Endothelial cell of umbilical vein (primary cell): ENCODE data around the gene ZNF174. TPM values are rescaled to one million over a fixed set of nuclear protein-coding genes. Genes with fewer than 3 reads are reported as not detected.

Source experiments
- BruUV-seq: library from RNA; stranded (reverse); fragments of 400-500 nt; replicated peaks from 2 replicates; lab custom pipeline; 2021; lab: Mats Ljungman, UMichigan
- CTCF ChIA-PET: fragments of 300-600, 350-600 bp; sonication (Branson Sonifier 250); formaldehyde crosslinking; loops from one replicate; lab custom pipeline; 2021; ENCODE audit warnings: antibody characterized with exemption, inconsistent platforms; lab: Charles Lee
- POLR2A ChIA-PET: fragments of 300-600, 350-600 bp; sonication (Branson Sonifier 250); formaldehyde crosslinking; loops from one replicate; lab custom pipeline; 2021; ENCODE audit warnings: antibody characterized with exemption, inconsistent platforms; lab: Charles Lee
- DNase-seq: peaks from one replicate; pipeline ENCODE4 v3.0.0-alpha.2; 2011; ENCODE audit warnings: low read depth, low spot score
- FAIRE-seq: peaks from 2 replicates; lab custom pipeline; 2011; peaks lifted over from hg19 to GRCh38; lab: Jason Lieb, UNC
- H2AFZ ChIP-seq: 2 replicates; pipeline ENCODE4 v1.6.0; 2012; ENCODE audit warnings: low read depth, low read length, control low read depth, inconsistent platforms
- H3K27ac ChIP-seq: 2 replicates; pipeline ENCODE4 v1.5.1; 2011; ENCODE audit warnings: low read depth, mild to moderate bottlenecking, control low read depth, low read length, moderate library complexity; ENCODE audit not compliant: insufficient read depth
- H3K27me3 ChIP-seq, 2 experiments: 2 replicates each; pipeline versions ENCODE4 v1.6.0 to v1.6.1; 2011; ENCODE audit warnings: low read length in 2 of 2, mixed read lengths in 1 of 2; ENCODE audit not compliant: control insufficient read depth in 2 of 2, insufficient read depth in 2 of 2
- H3K36me3 ChIP-seq, 2 experiments: 2 replicates in 1 of 2; 3 replicates in 1 of 2; pipeline ENCODE4 v1.5.1; 2011; ENCODE audit warnings: low read length in 2 of 2, mild to moderate bottlenecking in 1 of 2, moderate library complexity in 1 of 2; ENCODE audit not compliant: control insufficient read depth in 2 of 2, insufficient read depth in 2 of 2; ENCODE audit errors: extremely low read depth in 1 of 2
- H3K4me1 ChIP-seq: 3 replicates; pipeline ENCODE4 v1.5.1; 2011; ENCODE audit warnings: mild to moderate bottlenecking, low read length; ENCODE audit not compliant: control insufficient read depth, insufficient read depth; ENCODE audit errors: extremely low read depth
- H3K4me2 ChIP-seq: 2 replicates; pipeline ENCODE4 v1.6.1; 2011; ENCODE audit warnings: low read length, control low read depth, mixed read lengths; ENCODE audit not compliant: insufficient read depth
- H3K4me3 ChIP-seq, 3 experiments: fragments of 200-600 bp in 1 of 3; sonication (generic), shearing (Covaris generic) in 1 of 3; replicated peaks in 1 of 3; 2 replicates each; pipeline ENCODE4 v1.5.1; 2011 to 2016; ENCODE audit warnings: control low read depth in 3 of 3, low read length in 3 of 3, mild to moderate bottlenecking in 2 of 3, inconsistent platforms in 1 of 3, low read depth in 1 of 3, moderate library complexity in 1 of 3; ENCODE audit not compliant: insufficient read depth in 1 of 3
- H3K79me2 ChIP-seq: 2 replicates; pipeline ENCODE4 v1.6.0; 2012; ENCODE audit warnings: low read length, inconsistent platforms; ENCODE audit not compliant: control insufficient read depth, insufficient read depth
- H3K9ac ChIP-seq: replicated peaks from 2 replicates; pipeline ENCODE3; 2011; ENCODE audit warnings: low read length, control low read depth; ENCODE audit not compliant: insufficient read depth; ENCODE audit errors: extremely low read depth
- H3K9me1 ChIP-seq: replicated peaks from 3 replicates; pipeline ENCODE4 v1.6.0; 2011; ENCODE audit warnings: mild to moderate bottlenecking, low read length; ENCODE audit not compliant: control insufficient read depth, insufficient read depth; ENCODE audit errors: extremely low read depth
- H3K9me3 ChIP-seq: replicated peaks from 2 replicates; pipeline ENCODE4 v1.5.1; 2012; ENCODE audit warnings: low read length, inconsistent platforms; ENCODE audit not compliant: control insufficient read depth, insufficient read depth
- H4K20me1 ChIP-seq: replicated peaks from 2 replicates; pipeline ENCODE3; 2011; ENCODE audit warnings: mild to moderate bottlenecking, low read length; ENCODE audit not compliant: control insufficient read depth, insufficient read depth; ENCODE audit errors: extremely low read depth
- CTCF ChIP-seq, 2 donors: IDR thresholded peaks; 1 replicate in 1 of 2; 2 replicates in 1 of 2; pipeline ENCODE4 v1.5.1; 2011; ENCODE audit warnings: low read length in 2 of 2, mild to moderate bottlenecking in 2 of 2, moderate library complexity in 2 of 2, control low read depth in 1 of 2, inconsistent platforms in 1 of 2, low read depth in 1 of 2; ENCODE audit not compliant: insufficient read depth in 1 of 2; ENCODE audit errors: extremely low read depth in 1 of 2
- EZH2 ChIP-seq: IDR thresholded peaks from 2 replicates; pipeline ENCODE4 v1.6.1; 2012; ENCODE audit warnings: borderline replicate concordance, low read depth, mild to moderate bottlenecking, moderate library complexity, low read length, inconsistent platforms; ENCODE audit not compliant: severe bottlenecking
- FOS ChIP-seq: IDR thresholded peaks from 2 replicates; pipeline ENCODE4 v1.6.1; 2011; ENCODE audit warnings: mild to moderate bottlenecking, low read length, moderate library complexity, borderline replicate concordance; ENCODE audit not compliant: insufficient read depth
- GATA2 ChIP-seq: IDR thresholded peaks from 2 replicates; pipeline ENCODE4 v1.7.0; 2011; ENCODE audit warnings: low read depth, mild to moderate bottlenecking, moderate library complexity, mixed read lengths, low read length; ENCODE audit not compliant: insufficient read length, insufficient read depth
- JUN ChIP-seq: IDR thresholded peaks from 2 replicates; pipeline ENCODE4 v1.6.1; 2011; ENCODE audit warnings: borderline replicate concordance, low read depth; ENCODE audit not compliant: insufficient read length, insufficient read depth
- MAX ChIP-seq: IDR thresholded peaks from 2 replicates; pipeline ENCODE4 v1.6.1; 2011; ENCODE audit not compliant: insufficient read depth, insufficient read length
- MYC ChIP-seq: IDR thresholded peaks from one replicate; pipeline ENCODE4 v1.6.1; 2011; ENCODE audit warnings: mild to moderate bottlenecking, low read depth, low read length
- POLR2A ChIP-seq: IDR thresholded peaks from 2 replicates; pipeline ENCODE4 v1.6.1; 2012; ENCODE audit warnings: low read depth, mild to moderate bottlenecking, control low read depth, low read length
- POLR2AphosphoS5 ChIP-seq: IDR thresholded peaks from 2 replicates; pipeline ENCODE4 v1.6.1; 2012; ENCODE audit warnings: low read depth, mild to moderate bottlenecking, control low read depth, low read length, moderate library complexity; ENCODE audit not compliant: insufficient read depth
- dilution Hi-C: fragments of 300-500 bp; cut with MboI; formaldehyde crosslinking; loops from one replicate; pipeline ENCODE4 v1.15.0; 2019; ENCODE audit warnings: low sequenced_read_pairs; ENCODE audit not compliant: extremely low pct_ligation_motif_present
- intact Hi-C: fragments of 100-400 bp; cut with micrococcal nuclease; formaldehyde crosslinking; loops from one replicate; pipeline ENCODE4 v1.10.0; 2022
- polyA plus RNA-seq, 4 experiments: library from polyadenylated mRNA; depleted of rRNA in 3 of 4; stranded (reverse) in 3 of 4; unstranded in 1 of 4; fragments of >200 nt; gene quantifications; 2 replicates each; pipeline versions ENCODE4 v1.2.1 to v1.2.3, GENCODE V29; 2011 to 2012; ENCODE audit warnings: missing spikeins in 1 of 4
- total RNA-seq: library from RNA; stranded (reverse); gene quantifications from 2 replicates; pipeline ENCODE4 v1.2.3, GENCODE V29; 2021

ZNF174 gene
- total and polyA plus RNA-seq, 2 donors (not counting 3 experiments of a cell fraction or from before 2014, with no cell fraction given): 7.1 to 9.1 TPM

- peaks cover 2% of the 10 kb centered on the region for H3K79me2 ChIP-seq
- ChIA-PET POLR2A (no interaction called here), CTCF (interaction anchor here (1.0 kb wide), 1 partner anchor 112 kb away, joined by 3 read pairs; no protein-coding TSS in a partner anchor)
- BruUV-seq: no TSS peak
- DNase-seq (no peak), FAIRE-seq (no peak)
- intact Hi-C loops: no loop called here
- H3K27me3 ChIP-seq: no peaks in the 10 kb centered on the region
- no peak overlapping the region for H2AFZ ChIP-seq
- H3K9me1 ChIP-seq: no peaks in the 10 kb centered on the region
- H3K9ac ChIP-seq: no peak overlapping the region
- no peak overlapping the region for H3K4me2 ChIP-seq
- H3K9me3 ChIP-seq: peaks cover 11% of the 10 kb centered on the region
- no peak overlapping the region for H3K27ac ChIP-seq
- no peaks in the 10 kb centered on the region for H4K20me1 ChIP-seq
- no peak overlapping the region for H3K4me3 ChIP-seq
- peaks cover 3 to 21% of the 10 kb centered on the region in 2 experiments for H3K36me3 ChIP-seq
- dilution Hi-C loops: no loop called here
- no peaks in the 10 kb centered on the region for H3K4me1 ChIP-seq
- TF ChIP-seq POLR2A (no peak), POLR2AphosphoS5 (no peak), JUN (no peak), FOS (no peak), CTCF (IDR thresholded peaks at IDR 0.05; ENCODE audit: extremely low read depth in 1 of 2, insufficient read depth in 1 of 2, low read depth in 1 of 2, low read length in 2 of 2) (no peak), MAX (no peak), GATA2 (no peak), MYC (no peak), EZH2 (no peak)
Observed at GRCh38 chr16:3388325-3388724, 12.7 kb upstream of the ZNF174 start.
